ENCODE measurements around the gene RAB37. TPM values are rescaled to one million over a fixed set of nuclear protein-coding genes. Genes with fewer than 3 reads are reported as not detected.

Gene RAB37
- total RNA-seq, 5 donors from 2014 or later (not counting 1 experiment from before 2014, with no cell fraction given) = 31.2 to 73.4 (median 40.7) TPM

- no peaks in the 10 kb centered on the region for H3K9me3 ChIP-seq
- no peaks in the 10 kb centered on the region for H3K4me1 Mint-ChIP-seq
- no peak overlapping the region for H3K27ac Mint-ChIP-seq
- H3K27me3 Mint-ChIP-seq = peaks cover 4 to 6% of the 10 kb centered on the region in 2 donors
- CTCF ChIA-PET = interaction anchor here in 1 of 2 donors (0.6 kb wide), 1 partner anchor 96 kb away, joined by 4 read pairs; no protein-coding TSS in a partner anchor
- H3K27me3 ChIP-seq (replicated peaks in 1 of 2; ENCODE audit: control insufficient read depth in 2 of 2, extremely low read depth in 1 of 2, insufficient read depth in 2 of 2, low read length in 1 of 2) = peaks cover 0 to 31% of the 10 kb centered on the region in 2 experiments
- no peak overlapping the region for H3K4me3 ChIP-seq (ENCODE audit: control insufficient read depth in 1 of 2, extremely low read depth in 1 of 2, low read length in 1 of 2)
- H3K4me3 Mint-ChIP-seq = no peak overlapping the region
- H3K36me3 Mint-ChIP-seq = no peaks in the 10 kb centered on the region
- DNase-seq (no peak), ATAC-seq (replicated peaks in 1 of 4) (no peak)
- H3K36me3 ChIP-seq (ENCODE audit: control insufficient read depth in 2 of 2, extremely low read depth in 1 of 2, insufficient read depth in 1 of 2, low read length in 1 of 2) = no peaks in the 10 kb centered on the region
- POLR2A ChIA-PET = no interaction called here
- H3K4me1 ChIP-seq (ENCODE audit: control insufficient read depth in 1 of 2, extremely low read depth in 1 of 2, insufficient read depth in 2 of 2, low read length in 2 of 2) = no peaks in the 10 kb centered on the region
- no peak overlapping the region for H3K27ac ChIP-seq (ENCODE audit: low read length)
- 78% methylated on average over 1 of the region's 2 CpGs for WGBS (ENCODE audit: insufficient coverage)
- H3K9me3 Mint-ChIP-seq = no peaks in the 10 kb centered on the region
Measured at GRCh38 chr17:74697515-74697914, 39.5 kb upstream of the RAB37 start.

DNA sequence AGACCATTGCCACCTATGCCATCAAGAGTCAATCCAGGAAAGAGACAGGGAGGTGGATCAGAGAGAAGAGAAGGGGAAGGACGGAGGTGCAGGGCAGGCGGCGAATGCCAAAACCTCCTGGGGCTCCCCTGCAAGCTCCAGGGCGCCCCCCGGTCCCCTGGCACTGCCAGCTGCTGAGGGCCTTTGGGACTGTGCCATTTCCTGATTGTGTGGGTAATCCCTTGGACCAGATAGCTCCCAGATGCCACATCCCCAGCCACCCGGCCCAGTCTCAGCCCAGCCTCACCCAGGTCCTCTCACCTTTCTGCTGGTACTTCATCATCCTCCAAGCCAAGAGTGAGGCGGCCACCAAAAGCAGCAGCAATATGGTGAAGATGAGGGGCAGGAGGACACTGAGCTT is 39.0 kb upstream of the RAB37 start:
- Histone ChIP-seq H3K4me1 (ENCODE audit: control insufficient read depth in 1 of 2, extremely low read depth in 1 of 2, insufficient read depth in 2 of 2, low read length in 2 of 2) (no peaks in the 10 kb centered on the region), H3K27ac (ENCODE audit: low read length) (no peak overlapping the region), H3K36me3 (ENCODE audit: control insufficient read depth in 2 of 2, extremely low read depth in 1 of 2, insufficient read depth in 1 of 2, low read length in 1 of 2) (no peaks in the 10 kb centered on the region), H3K4me3 (ENCODE audit: control insufficient read depth in 1 of 2, extremely low read depth in 1 of 2, low read length in 1 of 2) (no peak overlapping the region), H3K9me3 (no peaks in the 10 kb centered on the region), H3K27me3 (replicated peaks in 1 of 2; ENCODE audit: control insufficient read depth in 2 of 2, extremely low read depth in 1 of 2, insufficient read depth in 2 of 2, low read length in 1 of 2) (peaks cover 0 to 31% of the 10 kb centered on the region in 2 experiments)
- no peaks in the 10 kb centered on the region for H3K36me3 Mint-ChIP-seq
- ChIA-PET CTCF (no interaction called here), POLR2A (no interaction called here)
- DNase-seq (no peak), ATAC-seq (replicated peaks in 1 of 4) (no peak)
- no peak overlapping the region for H3K27ac Mint-ChIP-seq
- no peaks in the 10 kb centered on the region for H3K4me1 Mint-ChIP-seq
- H3K4me3 Mint-ChIP-seq = no peak overlapping the region
- 83% methylated on average over 4 of the region's 7 CpGs for WGBS (ENCODE audit: insufficient coverage)
- no peaks in the 10 kb centered on the region for H3K9me3 Mint-ChIP-seq
- peaks cover 0 to 3% of the 10 kb centered on the region in 2 donors for H3K27me3 Mint-ChIP-seq

DNA sequence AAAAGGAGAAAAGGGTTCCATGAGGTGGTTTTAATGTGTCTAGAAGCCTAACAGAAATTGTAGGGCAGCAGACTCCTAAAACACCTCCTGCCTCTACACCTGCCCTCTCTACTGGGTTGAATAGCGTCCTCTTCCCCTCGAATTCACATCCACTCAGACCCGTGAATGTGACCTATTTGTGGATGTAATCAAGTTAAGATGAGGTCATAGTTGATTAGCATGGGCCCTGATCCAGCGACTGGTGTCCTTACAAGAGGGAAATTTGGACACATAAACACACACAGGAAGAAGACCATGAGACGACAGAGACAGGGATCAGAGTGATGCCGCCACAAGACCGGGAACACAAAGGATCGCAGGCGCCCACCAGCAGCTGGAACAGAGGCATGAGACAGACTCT is 37.8 kb upstream of the RAB37 start:
- H3K4me3 ChIP-seq (ENCODE audit: control insufficient read depth in 1 of 2, extremely low read depth in 1 of 2, low read length in 1 of 2) = no peak overlapping the region
- no peaks in the 10 kb centered on the region for H3K4me1 ChIP-seq (ENCODE audit: control insufficient read depth in 1 of 2, extremely low read depth in 1 of 2, insufficient read depth in 2 of 2, low read length in 2 of 2)
- Mint-ChIP-seq H3K36me3 (no peaks in the 10 kb centered on the region), H3K9me3 (no peaks in the 10 kb centered on the region), H3K27me3 (peaks cover 0 to 5% of the 10 kb centered on the region in 2 donors), H3K4me3 (no peak overlapping the region), H3K27ac (no peak overlapping the region), H3K4me1 (no peaks in the 10 kb centered on the region)
- no peak overlapping the region for H3K27ac ChIP-seq (ENCODE audit: low read length)
- 96% methylated on average over 5 of the region's 9 CpGs for WGBS (ENCODE audit: insufficient coverage)
- H3K9me3 ChIP-seq = no peaks in the 10 kb centered on the region
- no peak for DNase-seq
- H3K27me3 ChIP-seq (replicated peaks in 1 of 2; ENCODE audit: control insufficient read depth in 2 of 2, extremely low read depth in 1 of 2, insufficient read depth in 2 of 2, low read length in 1 of 2) = peaks cover 0 to 36% of the 10 kb centered on the region in 2 experiments
- ChIA-PET POLR2A (no interaction called here), CTCF (no interaction called here)
- no peak for ATAC-seq (replicated peaks in 1 of 4)
- no peaks in the 10 kb centered on the region for H3K36me3 ChIP-seq (ENCODE audit: control insufficient read depth in 2 of 2, extremely low read depth in 1 of 2, insufficient read depth in 1 of 2, low read length in 1 of 2)

- Mint-ChIP-seq H3K27me3 (peaks cover 0 to 1% of the 10 kb centered on the region in 2 donors), H3K9me3 (no peaks in the 10 kb centered on the region), H3K4me1 (no peaks in the 10 kb centered on the region), H3K4me3 (no peak overlapping the region), H3K36me3 (no peaks in the 10 kb centered on the region), H3K27ac (no peak overlapping the region)
- CTCF ChIA-PET = interaction anchor here in 1 of 2 donors (0.6 to 0.9 kb wide), 2 partner anchors 36 to 197 kb away, joined by 3 read pairs; no protein-coding TSS in a partner anchor
- WGBS (ENCODE audit: insufficient coverage) = 79% methylated on average over 8 of the region's 9 CpGs
- no peak overlapping the region for H3K4me3 ChIP-seq (ENCODE audit: control insufficient read depth in 1 of 2, extremely low read depth in 1 of 2, low read length in 1 of 2)
- DNase-seq (no peak), ATAC-seq (replicated peaks in 1 of 4) (no peak)
- POLR2A ChIA-PET = interaction anchor here in 1 of 2 donors (0.8 kb wide), 1 partner anchor 89 kb away, joined by 3 read pairs; no protein-coding TSS in a partner anchor
- H3K9me3 ChIP-seq = no peaks in the 10 kb centered on the region
- H3K4me1 ChIP-seq (ENCODE audit: control insufficient read depth in 1 of 2, extremely low read depth in 1 of 2, insufficient read depth in 2 of 2, low read length in 2 of 2) = no peaks in the 10 kb centered on the region
- no peak overlapping the region for H3K27ac ChIP-seq (ENCODE audit: low read length)
- H3K36me3 ChIP-seq (ENCODE audit: control insufficient read depth in 2 of 2, extremely low read depth in 1 of 2, insufficient read depth in 1 of 2, low read length in 1 of 2) = no peaks in the 10 kb centered on the region
- H3K27me3 ChIP-seq (replicated peaks in 1 of 2; ENCODE audit: control insufficient read depth in 2 of 2, extremely low read depth in 1 of 2, insufficient read depth in 2 of 2, low read length in 1 of 2) = peaks cover 0 to 23% of the 10 kb centered on the region in 2 experiments
Measured at GRCh38 chr17:74702116-74702871, 34.8 kb upstream of the RAB37 start.

DNA sequence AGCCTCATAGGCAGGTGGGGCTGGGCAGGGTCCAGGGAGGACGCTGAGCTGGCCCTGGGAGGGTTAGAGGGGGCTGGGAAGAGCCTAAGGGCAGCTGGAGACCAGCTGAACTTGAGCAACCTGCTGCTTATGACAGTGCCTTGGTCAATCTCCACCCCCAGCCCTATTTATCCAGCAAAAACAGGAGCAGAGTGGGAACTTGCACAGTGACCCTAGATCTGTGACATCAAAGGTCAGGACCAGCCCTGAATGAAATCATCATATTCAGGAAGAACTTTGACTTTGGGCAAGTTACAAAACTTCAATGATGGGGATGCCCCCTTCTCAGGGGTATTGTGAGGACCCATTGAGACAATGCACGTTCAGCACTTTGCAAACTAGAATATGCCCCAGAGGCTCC is 33.7 kb upstream of the RAB37 start:
- no peaks in the 10 kb centered on the region for H3K4me1 Mint-ChIP-seq
- H3K27ac Mint-ChIP-seq = no peak overlapping the region
- DNase-seq = no peak
- Histone ChIP-seq H3K4me1 (ENCODE audit: control insufficient read depth in 1 of 2, extremely low read depth in 1 of 2, insufficient read depth in 2 of 2, low read length in 2 of 2) (no peaks in the 10 kb centered on the region), H3K9me3 (no peaks in the 10 kb centered on the region), H3K27ac (ENCODE audit: low read length) (no peak overlapping the region), H3K27me3 (replicated peaks in 1 of 2; ENCODE audit: control insufficient read depth in 2 of 2, extremely low read depth in 1 of 2, insufficient read depth in 2 of 2, low read length in 1 of 2) (peaks cover 0 to 18% of the 10 kb centered on the region in 2 experiments), H3K4me3 (ENCODE audit: control insufficient read depth in 1 of 2, extremely low read depth in 1 of 2, low read length in 1 of 2) (no peak overlapping the region), H3K36me3 (ENCODE audit: control insufficient read depth in 2 of 2, extremely low read depth in 1 of 2, insufficient read depth in 1 of 2, low read length in 1 of 2) (no peaks in the 10 kb centered on the region)
- H3K27me3 Mint-ChIP-seq = peaks cover 0 to 1% of the 10 kb centered on the region in 2 donors
- 86% methylated on average over 1 of the region's 2 CpGs for WGBS (ENCODE audit: insufficient coverage)
- ATAC-seq (replicated peaks in 1 of 4) = no peak
- POLR2A ChIA-PET = no interaction called here
- CTCF ChIA-PET = no interaction called here
- H3K4me3 Mint-ChIP-seq = no peak overlapping the region
- H3K36me3 Mint-ChIP-seq = no peaks in the 10 kb centered on the region
- no peaks in the 10 kb centered on the region for H3K9me3 Mint-ChIP-seq

GRCh38 chr17:74704544-74704943 is 32.5 kb upstream of the RAB37 start:
- ATAC-seq (replicated peaks in 1 of 4) = no peak
- ChIA-PET CTCF (interaction anchor here in 1 of 2 donors (0.6 kb wide), 1 partner anchor 70 kb away, joined by 6 read pairs; no protein-coding TSS in a partner anchor), POLR2A (interaction anchor here in 1 of 2 donors (0.6 kb wide), 1 partner anchor 53 kb away, joined by 4 read pairs; no protein-coding TSS in a partner anchor)
- Histone ChIP-seq H3K27ac (ENCODE audit: low read length) (no peak overlapping the region), H3K4me1 (ENCODE audit: control insufficient read depth in 1 of 2, extremely low read depth in 1 of 2, insufficient read depth in 2 of 2, low read length in 2 of 2) (no peaks in the 10 kb centered on the region), H3K27me3 (replicated peaks in 1 of 2; ENCODE audit: control insufficient read depth in 2 of 2, extremely low read depth in 1 of 2, insufficient read depth in 2 of 2, low read length in 1 of 2) (peaks cover 0 to 18% of the 10 kb centered on the region in 2 experiments), H3K36me3 (ENCODE audit: control insufficient read depth in 2 of 2, extremely low read depth in 1 of 2, insufficient read depth in 1 of 2, low read length in 1 of 2) (no peaks in the 10 kb centered on the region), H3K9me3 (no peaks in the 10 kb centered on the region), H3K4me3 (ENCODE audit: control insufficient read depth in 1 of 2, extremely low read depth in 1 of 2, low read length in 1 of 2) (no peak overlapping the region)
- Mint-ChIP-seq H3K27ac (no peak overlapping the region), H3K27me3 (peaks cover 0 to 1% of the 10 kb centered on the region in 2 donors), H3K4me1 (no peaks in the 10 kb centered on the region), H3K4me3 (no peak overlapping the region), H3K36me3 (no peaks in the 10 kb centered on the region), H3K9me3 (no peaks in the 10 kb centered on the region)
- 89% methylated on average over 6 of the region's 8 CpGs for WGBS (ENCODE audit: insufficient coverage)
- DNase-seq = no peak
